Esophagus mucosa (tissue), 1 donor: ENCODE results near the gene SLCO2A1. TPM values are rescaled to one million over a fixed set of nuclear protein-coding genes. Genes with fewer than 3 reads are reported as not detected.

Experiments
- ATAC-seq: fragments of 200-7000 bp; cut with Tn5 transposase; one replicate; pipeline ENCODE4 v1.9.1; 2020
- total RNA-seq: library from RNA; stranded (reverse); gene quantifications from one replicate; pipeline ENCODE4 v1.2.4, GENCODE V29; 2023
- donor health status: DM: yes; HTN: yes; CAD: no.

Gene SLCO2A1
- total RNA-seq, 1 donor from 2014 or later, result 17.6 TPM

GRCh38 chr3:133882986-133883586 is 146.6 kb downstream of the SLCO2A1 start:
- no peak for ATAC-seq

- ATAC-seq, result no peak
These were observed 147.5 kb downstream of the SLCO2A1 start for GRCh38 chr3:133881939-133882825.

GRCh38 chr3:133881492-133881891 is 148.2 kb downstream of the SLCO2A1 start:
- no peak for ATAC-seq

- ATAC-seq, result no peak
These were observed 148.8 kb downstream of the SLCO2A1 start for GRCh38 chr3:133880886-133881455.

GRCh38 chr3:133880287-133880686 is 149.4 kb downstream of the SLCO2A1 start:
- no peak for ATAC-seq

GRCh38 chr3:133878518-133878917 is 151.2 kb downstream of the SLCO2A1 start:
- ATAC-seq, result no peak

Other genes starting within 250 kb of the SLCO2A1 start
- gene SRPRB, start 224.1 kb downstream of the SLCO2A1 start, total RNA-seq, result 53.0 TPM
- 3.3 TPM for gene RAB6B, start 134.0 kb downstream of the SLCO2A1 start, total RNA-seq
- gene RYK, start 220.9 kb upstream of the SLCO2A1 start, total RNA-seq, result 32.2 TPM